Karpas-422 (cell line): ENCODE measurements around the gene PCDHB1. TPM values are rescaled to one million over a fixed set of nuclear protein-coding genes. Genes with fewer than 3 reads are reported as not detected.
"Not testable (repeated sequence)": the region's sequence is repeated elsewhere in the genome, so short reads cannot be mapped to it uniquely, and the experiment has no call there.

Source experiments
- DNase-seq: peaks from one replicate; pipeline ENCODE4 v3.0.0-alpha.2; 2015
- H2AFZ ChIP-seq: fragments of 200-600 bp; sonication (generic); 2 replicates; pipeline ENCODE4 v1.6.1; 2014; ENCODE audit warnings: antibody characterized with exemption, low read length, mixed read lengths
- H3K27ac ChIP-seq: fragments of 200-600 bp; sonication (generic); 2 replicates; pipeline ENCODE4 v1.5.1; 2014; ENCODE audit warnings: mild to moderate bottlenecking, low read length, moderate library complexity
- H3K27me3 ChIP-seq: fragments of 200-600 bp; sonication (generic); 2 replicates; pipeline ENCODE4 v1.6.1; 2014; ENCODE audit warnings: low read length, mixed read lengths
- H3K36me3 ChIP-seq: fragments of 200-600 bp; sonication (generic); 2 replicates; pipeline ENCODE4 v1.6.1; 2014; ENCODE audit warnings: low read length, mixed read lengths; ENCODE audit not compliant: insufficient read depth
- H3K4me1 ChIP-seq: fragments of 200-600 bp; sonication (generic); 2 replicates; pipeline ENCODE4 v1.6.1; 2014; ENCODE audit warnings: mild to moderate bottlenecking, low read length, mixed read lengths
- H3K4me2 ChIP-seq: fragments of 200-600 bp; sonication (generic); 2 replicates; pipeline ENCODE4 v1.6.1; 2014; ENCODE audit warnings: low read length, low read depth, mild to moderate bottlenecking; ENCODE audit not compliant: poor library complexity, severe bottlenecking
- H3K4me3 ChIP-seq: fragments of 200-600 bp; sonication (generic); 2 replicates; pipeline ENCODE4 v1.5.1; 2014; ENCODE audit warnings: mild to moderate bottlenecking, antibody characterized with exemption, low read length, mixed read lengths
- H3K79me2 ChIP-seq: fragments of 200-600 bp; sonication (generic); 2 replicates; pipeline ENCODE4 v1.6.1; 2014; ENCODE audit warnings: mild to moderate bottlenecking, low read length, mixed read lengths
- H3K9ac ChIP-seq: fragments of 200-600 bp; sonication (generic); 2 replicates; pipeline ENCODE4 v1.6.0; 2014; ENCODE audit warnings: low read length
- H3K9me2 ChIP-seq: fragments of 200-600 bp; sonication (generic), shearing (Covaris generic); replicated peaks from 2 replicates; pipeline ENCODE4 v1.6.0; 2014; ENCODE audit warnings: mild to moderate bottlenecking, low read length, moderate library complexity; ENCODE audit not compliant: insufficient read depth
- H3K9me3 ChIP-seq: fragments of 300-700, 200-600 bp; sonication (generic); 2 replicates; pipeline ENCODE4 v1.6.1; 2014; ENCODE audit warnings: low read length, mixed read lengths
- H4K20me1 ChIP-seq: fragments of 200-600 bp; sonication (generic); 2 replicates; pipeline ENCODE4 v1.6.1; 2014; ENCODE audit warnings: mild to moderate bottlenecking, antibody characterized with exemption, low read length, low read depth; ENCODE audit not compliant: insufficient read depth
- total RNA-seq: library from RNA; depleted of rRNA; stranded (reverse); fragments of >200 nt; shearing (Covaris generic); gene quantifications from 2 replicates; pipeline ENCODE4 v1.2.3, GENCODE V29; 2014; ENCODE audit warnings: low replicate concordance

Gene PCDHB1
- total RNA-seq, 1 experiment from 2014 or later = not detected

- no peaks in the 10 kb centered on the region for H3K27me3 ChIP-seq
- H3K9ac ChIP-seq = no peak overlapping the region
- H3K4me3 ChIP-seq = no peak overlapping the region
- no peak overlapping the region for H2AFZ ChIP-seq
- no peaks in the 10 kb centered on the region for H3K9me2 ChIP-seq
- H3K4me1 ChIP-seq = no peaks in the 10 kb centered on the region
- H3K4me2 ChIP-seq = no peak overlapping the region
- no peaks in the 10 kb centered on the region for H3K79me2 ChIP-seq
- H4K20me1 ChIP-seq = no peaks in the 10 kb centered on the region
- no peak overlapping the region for H3K27ac ChIP-seq
- no peaks in the 10 kb centered on the region for H3K36me3 ChIP-seq
- no peak for DNase-seq
- H3K9me3 ChIP-seq = no peaks in the 10 kb centered on the region
Measured at GRCh38 chr5:141095263-141095641, 44.1 kb downstream of the PCDHB1 start.

GRCh38 chr5:141096181-141096580, 45.0 kb downstream of the PCDHB1 start:
- H3K9ac ChIP-seq, H4K20me1 ChIP-seq, H3K9me3 ChIP-seq: not testable (repeated sequence)

DNA sequence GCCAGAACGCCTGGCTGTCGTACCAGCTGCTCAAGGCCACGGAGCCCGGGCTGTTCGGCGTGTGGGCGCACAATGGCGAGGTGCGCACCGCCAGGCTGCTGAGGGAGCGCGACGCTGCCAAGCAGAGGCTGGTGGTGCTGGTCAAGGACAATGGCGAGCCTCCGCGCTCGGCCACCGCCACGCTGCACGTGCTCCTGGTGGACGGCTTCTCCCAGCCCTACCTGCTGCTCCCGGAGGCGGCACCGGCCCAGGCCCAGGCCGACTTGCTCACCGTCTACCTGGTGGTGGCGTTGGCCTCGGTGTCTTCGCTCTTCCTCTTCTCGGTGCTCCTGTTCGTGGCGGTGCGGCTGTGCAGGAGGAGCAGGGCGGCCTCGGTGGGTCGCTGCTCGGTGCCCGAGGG, 45.4 kb downstream of the PCDHB1 start:
- H3K9me3 ChIP-seq, H3K36me3 ChIP-seq, H3K9me2 ChIP-seq, H2AFZ ChIP-seq, H3K79me2 ChIP-seq, H3K9ac ChIP-seq, H3K27ac ChIP-seq, H3K4me2 ChIP-seq, DNase-seq, H3K27me3 ChIP-seq, H3K4me3 ChIP-seq, H3K4me1 ChIP-seq, H4K20me1 ChIP-seq: not testable (repeated sequence)

More at GRCh38 chr5:141096181-141096580, 45.0 kb downstream of the PCDHB1 start:
- not testable (repeated sequence) for H3K4me3 ChIP-seq, H3K27ac ChIP-seq, H3K4me2 ChIP-seq, DNase-seq, H3K27me3 ChIP-seq, H3K36me3 ChIP-seq, H2AFZ ChIP-seq, H3K9me2 ChIP-seq, H3K79me2 ChIP-seq, H3K4me1 ChIP-seq

GRCh38 chr5:141100243-141100805, 49.1 kb downstream of the PCDHB1 start, which contains the start of gene PCDHB3:
PCDHB3 (plus strand) TSS chr5:141100473; CDS start chr5:141100650, 177 bp downstream.
- H3K4me3 ChIP-seq = no peak within 1 kb of the TSS
- peak; percentile 80 for DNase-seq

DNA sequence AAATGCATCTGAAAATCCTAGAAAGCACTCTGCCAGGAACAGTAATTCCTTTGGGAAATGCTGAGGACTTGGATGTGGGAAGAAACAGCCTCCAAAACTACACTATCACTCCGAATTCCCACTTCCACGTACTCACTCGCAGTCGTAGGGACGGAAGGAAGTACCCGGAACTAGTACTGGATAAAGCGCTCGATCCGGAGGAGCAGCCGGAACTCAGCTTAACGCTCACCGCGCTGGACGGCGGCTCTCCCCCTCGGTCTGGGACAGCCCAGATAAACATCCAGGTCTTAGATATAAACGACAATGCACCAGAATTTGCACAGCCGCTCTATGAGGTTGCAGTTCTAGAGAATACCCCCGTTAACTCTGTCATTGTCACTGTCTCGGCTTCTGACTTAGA, 49.9 kb downstream of the PCDHB1 start:
- H2AFZ ChIP-seq = no peak overlapping the region

More at GRCh38 chr5:141100243-141100805, 49.1 kb downstream of the PCDHB1 start, which contains the start of gene PCDHB3:
- no peak within 1 kb of the TSS for H3K4me2 ChIP-seq
- no peak within 1 kb of the TSS for H3K27ac ChIP-seq
- H3K9me3 ChIP-seq = no peaks in the 10 kb centered on the region
- no peaks in the 10 kb centered on the region for H3K36me3 ChIP-seq
- H3K4me1 ChIP-seq = no peaks in the 10 kb centered on the region
- H3K9me2 ChIP-seq = no peaks in the 10 kb centered on the region
- no peak within 1 kb of the TSS for H2AFZ ChIP-seq
- H4K20me1 ChIP-seq = no peaks in the 10 kb centered on the region
- no peak within 1 kb of the TSS for H3K9ac ChIP-seq
- no peaks in the 10 kb centered on the region for H3K79me2 ChIP-seq
- no peaks in the 10 kb centered on the region for H3K27me3 ChIP-seq

DNA sequence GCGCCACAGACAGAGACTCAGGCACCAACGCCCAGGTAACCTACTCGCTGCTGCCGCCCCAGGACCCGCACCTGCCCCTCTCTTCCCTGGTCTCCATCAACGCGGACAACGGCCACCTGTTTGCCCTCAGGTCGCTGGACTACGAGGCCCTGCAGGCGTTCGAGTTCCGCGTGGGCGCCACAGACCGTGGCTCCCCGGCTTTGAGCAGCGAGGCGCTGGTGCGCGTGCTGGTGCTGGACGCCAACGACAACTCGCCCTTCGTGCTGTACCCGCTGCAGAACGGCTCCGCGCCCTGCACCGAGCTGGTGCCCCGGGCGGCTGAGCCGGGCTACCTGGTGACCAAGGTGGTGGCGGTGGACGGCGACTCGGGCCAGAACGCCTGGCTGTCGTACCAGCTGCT, 50.9 kb downstream of the PCDHB1 start:
- not testable (repeated sequence) for H3K27ac ChIP-seq, H4K20me1 ChIP-seq, H3K9me2 ChIP-seq, H3K9ac ChIP-seq, H3K4me1 ChIP-seq, H3K9me3 ChIP-seq, H3K27me3 ChIP-seq, H2AFZ ChIP-seq, DNase-seq, H3K79me2 ChIP-seq, H3K4me2 ChIP-seq, H3K4me3 ChIP-seq, H3K36me3 ChIP-seq

More for the DNA sequence above, 49.9 kb downstream of the PCDHB1 start:
- H3K27me3 ChIP-seq = no peaks in the 10 kb centered on the region
- DNase-seq = no peak
- H3K4me2 ChIP-seq = no peak overlapping the region
- H3K9ac ChIP-seq = no peak overlapping the region
- H4K20me1 ChIP-seq = no peaks in the 10 kb centered on the region
- H3K9me2 ChIP-seq = no peaks in the 10 kb centered on the region
- H3K9me3 ChIP-seq = no peaks in the 10 kb centered on the region
- H3K79me2 ChIP-seq = no peaks in the 10 kb centered on the region
- no peaks in the 10 kb centered on the region for H3K4me1 ChIP-seq
- H3K36me3 ChIP-seq = no peaks in the 10 kb centered on the region
- no peak overlapping the region for H3K27ac ChIP-seq
- no peak overlapping the region for H3K4me3 ChIP-seq

- DNase-seq, H3K36me3 ChIP-seq, H3K4me2 ChIP-seq, H3K9me2 ChIP-seq, H3K4me3 ChIP-seq, H3K79me2 ChIP-seq, H3K9ac ChIP-seq, H2AFZ ChIP-seq, H3K4me1 ChIP-seq, H3K27me3 ChIP-seq, H4K20me1 ChIP-seq, H3K27ac ChIP-seq, H3K9me3 ChIP-seq: not testable (repeated sequence)
Measured at GRCh38 chr5:141102471-141102870, 51.3 kb downstream of the PCDHB1 start.

- Histone ChIP-seq H3K4me2 (no peak overlapping the region), H3K9me2 (no peaks in the 10 kb centered on the region), H3K4me1 (no peaks in the 10 kb centered on the region), H4K20me1 (no peaks in the 10 kb centered on the region), H3K4me3 (no peak overlapping the region), H3K27me3 (no peaks in the 10 kb centered on the region), H3K36me3 (no peaks in the 10 kb centered on the region), H3K27ac (no peak overlapping the region), H3K9ac (no peak overlapping the region), H3K79me2 (no peaks in the 10 kb centered on the region), H3K9me3 (no peaks in the 10 kb centered on the region), H2AFZ (no peak overlapping the region)
- no peak for DNase-seq
Measured at GRCh38 chr5:141105350-141105749, 54.2 kb downstream of the PCDHB1 start.
